ENCODE data around the gene FAM204A. TPM values are rescaled to one million over a fixed set of nuclear protein-coding genes. Genes with fewer than 3 reads are reported as not detected.

FAM204A gene
- total and polyA plus RNA-seq, 2 of the 13 experiments (the other 11 are each of a cell fraction or from before 2014, with no cell fraction given), result 9.2 to 61.0 TPM

DNA sequence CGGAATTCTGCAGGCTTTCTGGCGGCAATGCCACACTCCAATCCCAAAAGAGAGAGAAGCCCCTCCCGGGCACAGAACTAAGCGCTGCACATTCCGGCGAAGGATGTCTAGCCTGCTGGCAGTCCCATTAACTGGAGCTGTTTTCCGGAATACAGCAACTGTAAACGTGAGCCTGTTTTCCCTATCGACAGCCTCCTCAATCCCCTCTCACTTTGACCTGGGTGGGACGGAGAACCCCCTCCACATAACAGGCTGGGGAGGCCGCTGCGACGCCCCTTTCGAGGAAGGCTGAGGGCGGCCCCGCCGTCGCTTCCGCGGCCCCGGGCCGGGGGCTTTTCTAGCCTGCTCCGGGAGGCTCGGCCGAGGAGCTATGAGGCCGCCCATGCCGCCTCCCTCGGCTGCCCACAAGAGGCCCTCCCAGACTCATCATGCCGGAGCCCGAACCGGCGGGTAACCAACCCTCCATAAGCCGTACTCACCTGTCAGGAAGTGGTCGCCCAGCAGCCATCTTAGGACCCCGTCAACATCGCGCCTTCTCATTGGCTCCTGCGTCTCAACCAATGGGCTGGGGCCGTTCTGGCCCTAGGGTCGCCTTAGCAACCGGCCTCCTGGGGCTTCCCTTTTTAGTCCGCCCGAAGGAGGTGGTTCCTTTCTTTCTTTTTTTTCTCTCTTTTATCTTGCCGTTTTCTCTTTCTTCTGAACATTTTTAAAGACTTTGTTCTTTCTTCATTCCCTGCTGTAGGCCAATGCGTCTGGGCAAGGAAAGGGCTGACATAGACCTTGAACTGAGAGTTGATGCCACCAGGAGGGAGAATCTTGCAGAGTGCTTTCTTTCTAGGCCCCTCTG is at the start of gene FAM204A (continued):
- TF ChIP-seq ZNF292 (CRISPR knock-in tag; IDR thresholded peaks at IDR 0.05; ENCODE audit: borderline replicate concordance, low read depth), result 0 out of 2 replicates have a peak, but pooled peaks have one; percentile 36
- TF ChIP-seq SIN3B (IDR thresholded peaks at IDR 0.05; ENCODE audit: low read length), result peak; percentile 88
- TF ChIP-seq ZNF460 (CRISPR knock-in tag; IDR thresholded peaks at IDR 0.05; ENCODE audit: borderline replicate concordance), result no peak
- no peak for TF ChIP-seq ZNF782 (CRISPR knock-in tag; IDR thresholded peaks at IDR 0.05; ENCODE audit: borderline replicate concordance)
- TF ChIP-seq, protein P1, sequence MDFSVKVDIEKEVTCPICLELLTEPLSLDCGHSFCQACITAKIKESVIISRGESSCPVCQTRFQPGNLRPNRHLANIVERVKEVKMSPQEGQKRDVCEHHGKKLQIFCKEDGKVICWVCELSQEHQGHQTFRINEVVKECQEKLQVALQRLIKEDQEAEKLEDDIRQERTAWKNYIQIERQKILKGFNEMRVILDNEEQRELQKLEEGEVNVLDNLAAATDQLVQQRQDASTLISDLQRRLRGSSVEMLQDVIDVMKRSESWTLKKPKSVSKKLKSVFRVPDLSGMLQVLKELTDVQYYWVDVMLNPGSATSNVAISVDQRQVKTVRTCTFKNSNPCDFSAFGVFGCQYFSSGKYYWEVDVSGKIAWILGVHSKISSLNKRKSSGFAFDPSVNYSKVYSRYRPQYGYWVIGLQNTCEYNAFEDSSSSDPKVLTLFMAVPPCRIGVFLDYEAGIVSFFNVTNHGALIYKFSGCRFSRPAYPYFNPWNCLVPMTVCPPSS (IDR thresholded peaks at IDR 0.05), result no peak
- no peak for TF ChIP-seq KLF11 (CRISPR knock-in tag; IDR thresholded peaks at IDR 0.05)
- no peak for TF ChIP-seq ZNF326 (CRISPR knock-in tag; IDR thresholded peaks at IDR 0.05; ENCODE audit: borderline replicate concordance)
- peak; percentile 70; the same call in 1 of the 2 replicates for TF ChIP-seq SAFB2 (CRISPR knock-in tag; IDR thresholded peaks at IDR 0.05; ENCODE audit: borderline replicate concordance, low read depth)
- TF ChIP-seq, protein P2, sequence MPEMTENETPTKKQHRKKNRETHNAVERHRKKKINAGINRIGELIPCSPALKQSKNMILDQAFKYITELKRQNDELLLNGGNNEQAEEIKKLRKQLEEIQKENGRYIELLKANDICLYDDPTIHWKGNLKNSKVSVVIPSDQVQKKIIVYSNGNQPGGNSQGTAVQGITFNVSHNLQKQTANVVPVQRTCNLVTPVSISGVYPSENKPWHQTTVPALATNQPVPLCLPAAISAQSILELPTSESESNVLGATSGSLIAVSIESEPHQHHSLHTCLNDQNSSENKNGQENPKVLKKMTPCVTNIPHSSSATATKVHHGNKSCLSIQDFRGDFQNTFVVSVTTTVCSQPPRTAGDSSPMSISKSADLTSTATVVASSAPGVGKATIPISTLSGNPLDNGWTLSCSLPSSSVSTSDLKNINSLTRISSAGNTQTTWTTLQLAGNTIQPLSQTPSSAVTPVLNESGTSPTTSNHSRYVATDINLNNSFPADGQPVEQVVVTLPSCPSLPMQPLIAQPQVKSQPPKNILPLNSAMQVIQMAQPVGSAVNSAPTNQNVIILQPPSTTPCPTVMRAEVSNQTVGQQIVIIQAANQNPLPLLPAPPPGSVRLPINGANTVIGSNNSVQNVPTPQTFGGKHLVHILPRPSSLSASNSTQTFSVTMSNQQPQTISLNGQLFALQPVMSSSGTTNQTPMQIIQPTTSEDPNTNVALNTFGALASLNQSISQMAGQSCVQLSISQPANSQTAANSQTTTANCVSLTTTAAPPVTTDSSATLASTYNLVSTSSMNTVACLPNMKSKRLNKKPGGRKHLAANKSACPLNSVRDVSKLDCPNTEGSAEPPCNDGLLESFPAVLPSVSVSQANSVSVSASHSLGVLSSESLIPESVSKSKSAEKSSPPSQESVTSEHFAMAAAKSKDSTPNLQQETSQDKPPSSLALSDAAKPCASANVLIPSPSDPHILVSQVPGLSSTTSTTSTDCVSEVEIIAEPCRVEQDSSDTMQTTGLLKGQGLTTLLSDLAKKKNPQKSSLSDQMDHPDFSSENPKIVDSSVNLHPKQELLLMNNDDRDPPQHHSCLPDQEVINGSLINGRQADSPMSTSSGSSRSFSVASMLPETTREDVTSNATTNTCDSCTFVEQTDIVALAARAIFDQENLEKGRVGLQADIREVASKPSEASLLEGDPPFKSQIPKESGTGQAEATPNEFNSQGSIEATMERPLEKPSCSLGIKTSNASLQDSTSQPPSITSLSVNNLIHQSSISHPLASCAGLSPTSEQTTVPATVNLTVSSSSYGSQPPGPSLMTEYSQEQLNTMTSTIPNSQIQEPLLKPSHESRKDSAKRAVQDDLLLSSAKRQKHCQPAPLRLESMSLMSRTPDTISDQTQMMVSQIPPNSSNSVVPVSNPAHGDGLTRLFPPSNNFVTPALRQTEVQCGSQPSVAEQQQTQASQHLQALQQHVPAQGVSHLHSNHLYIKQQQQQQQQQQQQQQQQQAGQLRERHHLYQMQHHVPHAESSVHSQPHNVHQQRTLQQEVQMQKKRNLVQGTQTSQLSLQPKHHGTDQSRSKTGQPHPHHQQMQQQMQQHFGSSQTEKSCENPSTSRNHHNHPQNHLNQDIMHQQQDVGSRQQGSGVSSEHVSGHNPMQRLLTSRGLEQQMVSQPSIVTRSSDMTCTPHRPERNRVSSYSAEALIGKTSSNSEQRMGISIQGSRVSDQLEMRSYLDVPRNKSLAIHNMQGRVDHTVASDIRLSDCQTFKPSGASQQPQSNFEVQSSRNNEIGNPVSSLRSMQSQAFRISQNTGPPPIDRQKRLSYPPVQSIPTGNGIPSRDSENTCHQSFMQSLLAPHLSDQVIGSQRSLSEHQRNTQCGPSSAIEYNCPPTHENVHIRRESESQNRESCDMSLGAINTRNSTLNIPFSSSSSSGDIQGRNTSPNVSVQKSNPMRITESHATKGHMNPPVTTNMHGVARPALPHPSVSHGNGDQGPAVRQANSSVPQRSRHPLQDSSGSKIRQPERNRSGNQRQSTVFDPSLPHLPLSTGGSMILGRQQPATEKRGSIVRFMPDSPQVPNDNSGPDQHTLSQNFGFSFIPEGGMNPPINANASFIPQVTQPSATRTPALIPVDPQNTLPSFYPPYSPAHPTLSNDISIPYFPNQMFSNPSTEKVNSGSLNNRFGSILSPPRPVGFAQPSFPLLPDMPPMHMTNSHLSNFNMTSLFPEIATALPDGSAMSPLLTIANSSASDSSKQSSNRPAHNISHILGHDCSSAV (CRISPR knock-in tag; IDR thresholded peaks at IDR 0.05; ENCODE audit: borderline replicate concordance), result no peak
- TF ChIP-seq IRX3 (CRISPR knock-in tag; IDR thresholded peaks at IDR 0.05; ENCODE audit: borderline replicate concordance, low read depth), result no peak
- no peak for TF ChIP-seq ZNF652 (CRISPR knock-in tag; IDR thresholded peaks at IDR 0.05; ENCODE audit: borderline replicate concordance, low read depth)
- TF ChIP-seq, protein P3, sequence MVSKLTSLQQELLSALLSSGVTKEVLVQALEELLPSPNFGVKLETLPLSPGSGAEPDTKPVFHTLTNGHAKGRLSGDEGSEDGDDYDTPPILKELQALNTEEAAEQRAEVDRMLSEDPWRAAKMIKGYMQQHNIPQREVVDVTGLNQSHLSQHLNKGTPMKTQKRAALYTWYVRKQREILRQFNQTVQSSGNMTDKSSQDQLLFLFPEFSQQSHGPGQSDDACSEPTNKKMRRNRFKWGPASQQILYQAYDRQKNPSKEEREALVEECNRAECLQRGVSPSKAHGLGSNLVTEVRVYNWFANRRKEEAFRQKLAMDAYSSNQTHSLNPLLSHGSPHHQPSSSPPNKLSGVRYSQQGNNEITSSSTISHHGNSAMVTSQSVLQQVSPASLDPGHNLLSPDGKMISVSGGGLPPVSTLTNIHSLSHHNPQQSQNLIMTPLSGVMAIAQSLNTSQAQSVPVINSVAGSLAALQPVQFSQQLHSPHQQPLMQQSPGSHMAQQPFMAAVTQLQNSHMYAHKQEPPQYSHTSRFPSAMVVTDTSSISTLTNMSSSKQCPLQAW (CRISPR knock-in tag; IDR thresholded peaks at IDR 0.05), result peak; percentile 68
- TF ChIP-seq NR2F1 (CRISPR knock-in tag; IDR thresholded peaks at IDR 0.05), result no peak
- TF ChIP-seq ZNF256 (CRISPR knock-in tag; conservative IDR thresholded peaks at IDR 0.05), result no peak
- TF ChIP-seq RBM39 (IDR thresholded peaks at IDR 0.05; ENCODE audit: low read depth, low read length, poor library complexity, severe bottlenecking), result peak; percentile 77
